OCI-LY7 (cell line): Measurements from ENCODE around the gene MAEA. TPM values are rescaled to one million over a fixed set of nuclear protein-coding genes. Genes with fewer than 3 reads are reported as not detected.

Source experiments
- BruUV-seq: library from RNA; stranded (reverse); fragments of 400-500 nt; replicated peaks from 2 replicates; lab custom pipeline; 2021; lab: Mats Ljungman, UMichigan
- CTCF ChIA-PET: fragments of 300-600 bp; sonication (Branson Sonifier 250); formaldehyde crosslinking; loops from one replicate; lab custom pipeline; 2022; ENCODE audit warnings: antibody characterized with exemption; ENCODE audit not compliant: unreplicated experiment; lab: Charles Lee
- POLR2A ChIA-PET: fragments of 300-600 bp; sonication (Branson Sonifier 250); formaldehyde crosslinking; loops from one replicate; lab custom pipeline; 2022; ENCODE audit warnings: antibody characterized with exemption; lab: Charles Lee
- DNase-seq: peaks from one replicate; pipeline ENCODE4 v3.0.0-alpha.2; 2015; ENCODE audit warnings: low spot score
- H2AFZ ChIP-seq: fragments of 200-600 bp; sonication (generic), shearing (Covaris generic); 2 replicates; pipeline ENCODE4 v1.6.1; 2014; ENCODE audit warnings: mild to moderate bottlenecking, antibody characterized with exemption, low read length, moderate library complexity
- H3K27ac ChIP-seq: fragments of 200-600 bp; sonication (generic); 2 replicates; pipeline ENCODE4 v1.5.1; 2014; ENCODE audit warnings: mixed run types, low read depth, mild to moderate bottlenecking, moderate library complexity, low read length, inconsistent platforms; ENCODE audit not compliant: poor library complexity, severe bottlenecking
- H3K36me3 ChIP-seq: fragments of 200-600 bp; sonication (generic); 2 replicates; pipeline ENCODE4 v1.6.1; 2014; ENCODE audit warnings: mild to moderate bottlenecking, antibody characterized with exemption, low read length, moderate library complexity, mixed read lengths; ENCODE audit not compliant: insufficient read depth
- H3K4me1 ChIP-seq: fragments of 200-600 bp; sonication (generic); 2 replicates; pipeline ENCODE4 v1.5.1; 2014; ENCODE audit warnings: mild to moderate bottlenecking, low read length; ENCODE audit not compliant: insufficient read depth, poor library complexity, severe bottlenecking
- H3K4me2 ChIP-seq: fragments of 200-600 bp; sonication (generic); 2 replicates; pipeline ENCODE4 v1.6.1; 2014; ENCODE audit warnings: mild to moderate bottlenecking, low read length
- H3K4me3 ChIP-seq: fragments of 200-600 bp; sonication (generic); 2 replicates; pipeline ENCODE4 v1.5.1; 2014; ENCODE audit warnings: mild to moderate bottlenecking, low read depth, low read length; ENCODE audit not compliant: poor library complexity, severe bottlenecking
- H3K79me2 ChIP-seq: fragments of 200-600 bp; sonication (generic); 2 replicates; pipeline ENCODE4 v1.6.1; 2016; ENCODE audit warnings: low read depth, mild to moderate bottlenecking, low read length, moderate library complexity, mixed read lengths; ENCODE audit not compliant: insufficient read depth
- H3K9me2 ChIP-seq: fragments of 200-600 bp; sonication (generic); 2 replicates; pipeline ENCODE4 v1.6.1; 2016; ENCODE audit warnings: mild to moderate bottlenecking, low read length, mixed read lengths; ENCODE audit not compliant: insufficient read depth
- H3K9me3 ChIP-seq: fragments of 200-600 bp; sonication (generic); 2 replicates; pipeline ENCODE4 v1.6.1; 2014; ENCODE audit warnings: mild to moderate bottlenecking, mixed run types, low read length, mixed read lengths
- H4K20me1 ChIP-seq: fragments of 200-600 bp; sonication (generic); 2 replicates; pipeline ENCODE4 v1.6.1; 2014; ENCODE audit warnings: mild to moderate bottlenecking, antibody characterized with exemption, low read length, moderate library complexity, mixed read lengths; ENCODE audit not compliant: insufficient read depth
- EZH2phosphoT487 ChIP-seq: fragments of 200-600 bp; sonication (generic); IDR thresholded peaks from 2 replicates; pipeline ENCODE4 v1.6.1; 2018; ENCODE audit warnings: low read depth, borderline replicate concordance, mild to moderate bottlenecking, mixed run types, antibody characterized with exemption, low read length, moderate library complexity, mixed read lengths
- intact Hi-C: fragments of 100-400 bp; cut with micrococcal nuclease; formaldehyde crosslinking; loops from one replicate; pipeline ENCODE4 v1.10.0; 2022; ENCODE audit not compliant: unreplicated experiment
- total RNA-seq, 2 experiments: library from RNA; depleted of rRNA in 1 of 2; stranded (reverse); fragments of >200 nt in 1 of 2; shearing (Covaris generic) in 1 of 2; gene quantifications; 2 replicates each; pipeline ENCODE4 v1.2.3, GENCODE V29; 2014 to 2022
- TF ChIP-seq, protein P1 (sequence below): fragments of 200-600 bp; sonication (generic); conservative IDR thresholded peaks from 2 replicates; pipeline ENCODE4 v1.5.1; 2014; ENCODE audit warnings: mild to moderate bottlenecking, antibody characterized with exemption, low read length, moderate library complexity, mixed read lengths

MAEA gene
- total RNA-seq, 2 experiments from 2014 or later, result 53.2 to 59.3 TPM

GRCh38 chr4:1385373-1386340 is 96.0 kb downstream of the MAEA start:
- Histone ChIP-seq H3K4me1 (no peaks in the 10 kb centered on the region), H3K9me2 (no peaks in the 10 kb centered on the region), H4K20me1 (no peaks in the 10 kb centered on the region), H3K4me2 (no peak overlapping the region), H2AFZ (no peak overlapping the region), H3K27ac (no peak overlapping the region), H3K4me3 (no peak overlapping the region), H3K9me3 (peaks cover 19% of the 10 kb centered on the region), H3K79me2 (no peaks in the 10 kb centered on the region), H3K36me3 (peaks cover 40% of the 10 kb centered on the region)
- TF ChIP-seq, protein P1, sequence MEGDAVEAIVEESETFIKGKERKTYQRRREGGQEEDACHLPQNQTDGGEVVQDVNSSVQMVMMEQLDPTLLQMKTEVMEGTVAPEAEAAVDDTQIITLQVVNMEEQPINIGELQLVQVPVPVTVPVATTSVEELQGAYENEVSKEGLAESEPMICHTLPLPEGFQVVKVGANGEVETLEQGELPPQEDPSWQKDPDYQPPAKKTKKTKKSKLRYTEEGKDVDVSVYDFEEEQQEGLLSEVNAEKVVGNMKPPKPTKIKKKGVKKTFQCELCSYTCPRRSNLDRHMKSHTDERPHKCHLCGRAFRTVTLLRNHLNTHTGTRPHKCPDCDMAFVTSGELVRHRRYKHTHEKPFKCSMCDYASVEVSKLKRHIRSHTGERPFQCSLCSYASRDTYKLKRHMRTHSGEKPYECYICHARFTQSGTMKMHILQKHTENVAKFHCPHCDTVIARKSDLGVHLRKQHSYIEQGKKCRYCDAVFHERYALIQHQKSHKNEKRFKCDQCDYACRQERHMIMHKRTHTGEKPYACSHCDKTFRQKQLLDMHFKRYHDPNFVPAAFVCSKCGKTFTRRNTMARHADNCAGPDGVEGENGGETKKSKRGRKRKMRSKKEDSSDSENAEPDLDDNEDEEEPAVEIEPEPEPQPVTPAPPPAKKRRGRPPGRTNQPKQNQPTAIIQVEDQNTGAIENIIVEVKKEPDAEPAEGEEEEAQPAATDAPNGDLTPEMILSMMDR, result no peak
- TF ChIP-seq EZH2phosphoT487, result no peak
- ChIA-PET POLR2A (no interaction called here), CTCF (no interaction called here)
- no peak for DNase-seq
- no TSS peak for BruUV-seq
- intact Hi-C loops, result no loop called here

Other genes with a start within 250 kb of the MAEA start
- not detected in 2 replicates for gene RNF212, start 176.3 kb upstream of the MAEA start, total RNA-seq (2014; rRNA removed; shearing (Covaris generic))
- not detected in 2 replicates for gene RNF212, start 176.3 kb upstream of the MAEA start, total RNA-seq (2022)
- gene SPON2, start 117.3 kb upstream of the MAEA start, total RNA-seq (2014; rRNA removed; shearing (Covaris generic)), result 4.7 and 8.4 TPM in 2 replicates
- 33.3 and 35.3 TPM in 2 replicates for gene SPON2, start 117.3 kb upstream of the MAEA start, total RNA-seq (2022)
- gene CTBP1, start 40.8 kb upstream of the MAEA start, total RNA-seq (2014; rRNA removed; shearing (Covaris generic)), result 286 and 311 TPM in 2 replicates
- gene CTBP1, start 40.8 kb upstream of the MAEA start, total RNA-seq (2022), result 228 and 238 TPM in 2 replicates
- gene UVSSA, start 57.3 kb downstream of the MAEA start, total RNA-seq (2014; rRNA removed; shearing (Covaris generic)), result 13.2 and 17.9 TPM in 2 replicates
- gene UVSSA, start 57.3 kb downstream of the MAEA start, total RNA-seq (2022), result 43.2 and 45.0 TPM in 2 replicates
- gene NKX1-1, start 116.6 kb downstream of the MAEA start, total RNA-seq (2014; rRNA removed; shearing (Covaris generic)), result not detected in 2 replicates
- not detected in 2 replicates for gene NKX1-1, start 116.6 kb downstream of the MAEA start, total RNA-seq (2022)